Adipose tissue (tissue), 3 donors: ENCODE data around the gene DTYMK. TPM values are rescaled to one million over a fixed set of nuclear protein-coding genes. Genes with fewer than 3 reads are reported as not detected.
A peak's percentile ranks its signal among the peaks of the same experiment; 100 is the strongest.

Source experiments
- H3K27ac ChIP-seq: one replicate; pipeline ENCODE4 v1.5.1; 2013; ENCODE audit warnings: low read depth, low read length
- WGBS, 3 donors: extraction: QIAGEN DNeasy Blood & Tissue Kit; methylation state at CpG; one replicate each; pipeline ENCODE4 v1.1.7; 2013; 5-methylcytosine and 5-hydroxymethylcytosine counted together
- polyA plus RNA-seq, 3 donors: library from polyadenylated mRNA; stranded (reverse); fragments of 200-250 nt; gene quantifications; one replicate each; pipeline ENCODE4 v1.2.3, GENCODE V29; 2013
- donor health status: healthy with polysubstance abuse.
- donor health status: Bipolar disorder and iron deficiency.
- donor health status: healthy.

DTYMK gene
- polyA plus RNA-seq, 3 donors = 9.7 to 21.8 (median 17.8) TPM

GRCh38 chr2:241637018-241637794, 49.4 kb downstream of the DTYMK start, which contains the start of the genes ATG4B and THAP4:
Gene ATG4B, plus strand, starts transcription at chr2:241637693. Its CDS starts 22 bp downstream, at chr2:241637715.
Gene THAP4, minus strand, starts transcription at chr2:241637158. Its CDS starts 141 bp downstream, at chr2:241637017.
- WGBS, 3 donors = 0% methylated on average over 65 to 123 of the region's 123 CpGs
- peak within 1 kb of the TSS; percentile 89 for H3K27ac ChIP-seq

GRCh38 chr2:241636182-241637017, 50.2 kb downstream of the DTYMK start:
- peak overlapping the region; percentile 42 for H3K27ac ChIP-seq
- WGBS, 3 donors = 0% methylated on average over 77 to 97 of the region's 97 CpGs

- WGBS, 3 donors = 15 to 21% (median 17%) methylated on average over 6 of the region's 6 CpGs
- H3K27ac ChIP-seq = no peak overlapping the region
These were observed 50.9 kb downstream of the DTYMK start for GRCh38 chr2:241635756-241636155.

GRCh38 chr2:241633561-241633960, 53.1 kb downstream of the DTYMK start:
- H3K27ac ChIP-seq = no peak overlapping the region
- WGBS, 3 donors = 88 to 91% (median 89%) methylated on average over 17 of the region's 17 CpGs

- H3K27ac ChIP-seq = no peak overlapping the region
- WGBS, 3 donors = 94 to 96% (median 96%) methylated on average over 39 of the region's 39 CpGs
These were observed 53.9 kb downstream of the DTYMK start for GRCh38 chr2:241632478-241633325.

GRCh38 chr2:241629762-241630435, 56.7 kb downstream of the DTYMK start:
- WGBS, 3 donors = 81 to 84% (median 81%) methylated on average over 11 of the region's 11 CpGs
- H3K27ac ChIP-seq = no peak overlapping the region

- no peak overlapping the region for H3K27ac ChIP-seq
- WGBS, 3 donors = 89 to 93% (median 93%) methylated on average over 9 to 10 of the region's 10 CpGs
These were observed 58.9 kb downstream of the DTYMK start for GRCh38 chr2:241627675-241628074.

Other genes starting within 250 kb of the DTYMK start
- gene STK25, start 178.2 kb downstream of the DTYMK start, polyA plus RNA-seq = 100 to 1,000 TPM; 116 to 169 (median 146) TPM
- 100 to 1,000 TPM in 1 of 3 donors, 10 to 100 TPM in 2; 28.1 to 222 (median 43.2) TPM for gene BOK, start 128.1 kb downstream of the DTYMK start, polyA plus RNA-seq
- gene THAP4, start 49.7 kb downstream of the DTYMK start, polyA plus RNA-seq = 10 to 100 TPM; 38.4 to 51.2 (median 41.2) TPM
- gene ATG4B, start 49.1 kb downstream of the DTYMK start, polyA plus RNA-seq = 10 to 100 TPM; 29.5 to 48.2 (median 43.3) TPM
- gene ING5, start 15.2 kb upstream of the DTYMK start, polyA plus RNA-seq = 10 to 100 TPM; 21.2 to 35.9 (median 31.4) TPM
- gene D2HGDH, start 47.8 kb upstream of the DTYMK start, polyA plus RNA-seq = 10 to 100 TPM; 17.8 to 29.7 (median 29.4) TPM
- gene GAL3ST2, start 90.0 kb upstream of the DTYMK start, polyA plus RNA-seq = under 1 TPM in 1 of 3 donors, not detected in 2; 0.09 TPM
- gene NEU4, start 122.4 kb upstream of the DTYMK start, polyA plus RNA-seq = under 1 TPM; 0.05 to 0.74 (median 0.67) TPM
- gene PDCD1, start 172.1 kb upstream of the DTYMK start, polyA plus RNA-seq = under 1 TPM; 0.07 to 0.73 (median 0.45) TPM
- gene RTP5, start 182.9 kb upstream of the DTYMK start, polyA plus RNA-seq = under 1 TPM in 1 of 3 donors, not detected in 2; 0.10 TPM